Inflammatory macrophage treated with lipopolysaccharide for 4 hours (primary cell): ENCODE results near the gene TDRD3.

ENCODE experiments used
- DNase-seq: peaks from one replicate; pipeline ENCODE4 v3.0.0-alpha.2; 2020

Gene TDRD3

GRCh38 chr13:60583196-60583888 lies 186.3 kb downstream of the TDRD3 start:
- no peak for DNase-seq

- DNase-seq, result no peak
Observed at GRCh38 chr13:60583911-60584753, 187.1 kb downstream of the TDRD3 start.

GRCh38 chr13:60584976-60585375 lies 188.0 kb downstream of the TDRD3 start:
- no peak for DNase-seq

- DNase-seq, result no peak
Observed at GRCh38 chr13:60590800-60591747, 194.1 kb downstream of the TDRD3 start.

GRCh38 chr13:60603049-60603448 lies 206.0 kb downstream of the TDRD3 start:
- no peak for DNase-seq

- no peak for DNase-seq
Observed at GRCh38 chr13:60604058-60604457, 207.0 kb downstream of the TDRD3 start.

GRCh38 chr13:60608954-60609353 lies 211.9 kb downstream of the TDRD3 start:
- DNase-seq, result no peak

GRCh38 chr13:60611523-60611922 lies 214.5 kb downstream of the TDRD3 start:
- DNase-seq, result no peak

GRCh38 chr13:60612593-60612992 lies 215.6 kb downstream of the TDRD3 start:
- no peak for DNase-seq

- no peak for DNase-seq
Observed at GRCh38 chr13:60613080-60613479, 216.1 kb downstream of the TDRD3 start.

GRCh38 chr13:60617991-60618733 lies 221.1 kb downstream of the TDRD3 start:
- DNase-seq, result no peak

GRCh38 chr13:60619461-60619860 lies 222.4 kb downstream of the TDRD3 start:
- DNase-seq, result no peak

- DNase-seq, result no peak
Observed at GRCh38 chr13:60620611-60621395, 223.8 kb downstream of the TDRD3 start.

GRCh38 chr13:60623151-60623550 lies 226.1 kb downstream of the TDRD3 start:
- no peak for DNase-seq
